BE2C (cell line): ENCODE data around the gene KASH5.

Source experiments
- DNase-seq: peaks from one replicate; pipeline ENCODE4 v3.0.0-alpha.2; 2020
- H3K27me3 ChIP-seq: fragments of 250-450 bp; sonication (Bioruptor Pico); 2 replicates; pipeline ENCODE4 v1.5.1; 2020; ENCODE audit warnings: mild to moderate bottlenecking
- H3K36me3 ChIP-seq: fragments of 250-450 bp; sonication (Bioruptor Pico); 2 replicates; pipeline ENCODE4 v1.5.1; 2020; ENCODE audit warnings: mild to moderate bottlenecking
- H3K4me1 ChIP-seq: fragments of 250-450 bp; sonication (Bioruptor Pico); 2 replicates; pipeline ENCODE4 v1.5.1; 2020
- H3K4me3 ChIP-seq: 2 replicates; pipeline ENCODE4 v1.5.1; 2011; ENCODE audit warnings: low read depth, low read length
- H3K9me3 ChIP-seq: fragments of 250-450 bp; sonication (Bioruptor Pico); 2 replicates; pipeline ENCODE4 v1.5.1; 2020
- CTCF ChIP-seq: IDR thresholded peaks from 2 replicates; pipeline ENCODE4 v1.5.1; 2012; ENCODE audit warnings: mild to moderate bottlenecking, low read depth, low read length

Gene KASH5

GRCh38 chr19:49347835-49348234 is 40.2 kb upstream of the KASH5 start:
- TF ChIP-seq CTCF, result peak; percentile 42
- peak; percentile 65 for DNase-seq

GRCh38 chr19:49348305-49349189 is 39.5 kb upstream of the KASH5 start:
- no peak for TF ChIP-seq CTCF
- Histone ChIP-seq H3K4me1 (no peaks in the 10 kb centered on the region), H3K27me3 (no peaks in the 10 kb centered on the region), H3K9me3 (no peaks in the 10 kb centered on the region), H3K36me3 (no peaks in the 10 kb centered on the region), H3K4me3 (no peak overlapping the region)
- DNase-seq, result no peak

More at GRCh38 chr19:49347835-49348234, 40.2 kb upstream of the KASH5 start:
- Histone ChIP-seq H3K36me3 (no peaks in the 10 kb centered on the region), H3K9me3 (no peaks in the 10 kb centered on the region), H3K27me3 (no peaks in the 10 kb centered on the region), H3K4me1 (no peaks in the 10 kb centered on the region), H3K4me3 (no peak overlapping the region)

GRCh38 chr19:49349567-49349966 is 38.5 kb upstream of the KASH5 start:
- DNase-seq, result no peak
- Histone ChIP-seq H3K27me3 (no peaks in the 10 kb centered on the region), H3K4me3 (no peak overlapping the region), H3K4me1 (no peaks in the 10 kb centered on the region), H3K36me3 (no peaks in the 10 kb centered on the region), H3K9me3 (no peaks in the 10 kb centered on the region)
- TF ChIP-seq CTCF, result no peak

- Histone ChIP-seq H3K27me3 (no peaks in the 10 kb centered on the region), H3K36me3 (no peaks in the 10 kb centered on the region), H3K9me3 (no peaks in the 10 kb centered on the region), H3K4me3 (no peak overlapping the region), H3K4me1 (no peaks in the 10 kb centered on the region)
- no peak for TF ChIP-seq CTCF
- no peak for DNase-seq
These were observed 32.1 kb upstream of the KASH5 start for GRCh38 chr19:49355909-49356353.

- Histone ChIP-seq H3K9me3 (no peaks in the 10 kb centered on the region), H3K27me3 (peaks cover under 1% of the 10 kb centered on the region; the same call in 1 of the 2 replicates), H3K4me1 (no peaks in the 10 kb centered on the region), H3K36me3 (no peaks in the 10 kb centered on the region), H3K4me3 (no peak overlapping the region)
- no peak for TF ChIP-seq CTCF
- no peak for DNase-seq
These were observed 31.7 kb upstream of the KASH5 start for GRCh38 chr19:49356382-49356781.

- H3K4me1 ChIP-seq, result no peaks in the 10 kb centered on the region
- no peak for TF ChIP-seq CTCF
- H3K36me3 ChIP-seq, result no peaks in the 10 kb centered on the region
- H3K9me3 ChIP-seq, result no peaks in the 10 kb centered on the region
- H3K27me3 ChIP-seq, result peaks cover 7% of the 10 kb centered on the region
- no peak for DNase-seq
- H3K4me3 ChIP-seq, result no peak overlapping the region
These were observed 30.9 kb upstream of the KASH5 start for GRCh38 chr19:49357186-49357585.
